Endothelial cell of umbilical vein (primary cell): ENCODE results near the gene CECR2. TPM values are rescaled to one million over a fixed set of nuclear protein-coding genes. Genes with fewer than 3 reads are reported as not detected.

Experiments used
- BruUV-seq: library from RNA; stranded (reverse); fragments of 400-500 nt; replicated peaks from 2 replicates; lab custom pipeline; 2021; lab: Mats Ljungman, UMichigan
- CTCF ChIA-PET: fragments of 300-600, 350-600 bp; sonication (Branson Sonifier 250); formaldehyde crosslinking; loops from one replicate; lab custom pipeline; 2021; ENCODE audit warnings: antibody characterized with exemption, inconsistent platforms; lab: Charles Lee
- POLR2A ChIA-PET: fragments of 300-600, 350-600 bp; sonication (Branson Sonifier 250); formaldehyde crosslinking; loops from one replicate; lab custom pipeline; 2021; ENCODE audit warnings: antibody characterized with exemption, inconsistent platforms; lab: Charles Lee
- DNase-seq: peaks from one replicate; pipeline ENCODE4 v3.0.0-alpha.2; 2011; ENCODE audit warnings: low read depth, low spot score
- FAIRE-seq: peaks from 2 replicates; lab custom pipeline; 2011; peaks lifted over from hg19 to GRCh38; lab: Jason Lieb, UNC
- H2AFZ ChIP-seq: 2 replicates; pipeline ENCODE4 v1.6.0; 2012; ENCODE audit warnings: low read depth, low read length, control low read depth, inconsistent platforms
- H3K27ac ChIP-seq: 2 replicates; pipeline ENCODE4 v1.5.1; 2011; ENCODE audit warnings: low read depth, mild to moderate bottlenecking, control low read depth, low read length, moderate library complexity; ENCODE audit not compliant: insufficient read depth
- H3K27me3 ChIP-seq, 2 experiments: 2 replicates each; pipeline versions ENCODE4 v1.6.0 to v1.6.1; 2011; ENCODE audit warnings: low read length in 2 of 2, mixed read lengths in 1 of 2; ENCODE audit not compliant: control insufficient read depth in 2 of 2, insufficient read depth in 2 of 2
- H3K36me3 ChIP-seq, 2 experiments: 2 replicates in 1 of 2; 3 replicates in 1 of 2; pipeline ENCODE4 v1.5.1; 2011; ENCODE audit warnings: low read length in 2 of 2, mild to moderate bottlenecking in 1 of 2, moderate library complexity in 1 of 2; ENCODE audit not compliant: control insufficient read depth in 2 of 2, insufficient read depth in 2 of 2; ENCODE audit errors: extremely low read depth in 1 of 2
- H3K4me1 ChIP-seq: 3 replicates; pipeline ENCODE4 v1.5.1; 2011; ENCODE audit warnings: mild to moderate bottlenecking, low read length; ENCODE audit not compliant: control insufficient read depth, insufficient read depth; ENCODE audit errors: extremely low read depth
- H3K4me2 ChIP-seq: 2 replicates; pipeline ENCODE4 v1.6.1; 2011; ENCODE audit warnings: low read length, control low read depth, mixed read lengths; ENCODE audit not compliant: insufficient read depth
- H3K4me3 ChIP-seq, 3 experiments: fragments of 200-600 bp in 1 of 3; sonication (generic), shearing (Covaris generic) in 1 of 3; replicated peaks in 1 of 3; 2 replicates each; pipeline ENCODE4 v1.5.1; 2011 to 2016; ENCODE audit warnings: control low read depth in 3 of 3, low read length in 3 of 3, mild to moderate bottlenecking in 2 of 3, inconsistent platforms in 1 of 3, low read depth in 1 of 3, moderate library complexity in 1 of 3; ENCODE audit not compliant: insufficient read depth in 1 of 3
- H3K79me2 ChIP-seq: 2 replicates; pipeline ENCODE4 v1.6.0; 2012; ENCODE audit warnings: low read length, inconsistent platforms; ENCODE audit not compliant: control insufficient read depth, insufficient read depth
- H3K9ac ChIP-seq: replicated peaks from 2 replicates; pipeline ENCODE3; 2011; ENCODE audit warnings: low read length, control low read depth; ENCODE audit not compliant: insufficient read depth; ENCODE audit errors: extremely low read depth
- H3K9me1 ChIP-seq: replicated peaks from 3 replicates; pipeline ENCODE4 v1.6.0; 2011; ENCODE audit warnings: mild to moderate bottlenecking, low read length; ENCODE audit not compliant: control insufficient read depth, insufficient read depth; ENCODE audit errors: extremely low read depth
- H3K9me3 ChIP-seq: replicated peaks from 2 replicates; pipeline ENCODE4 v1.5.1; 2012; ENCODE audit warnings: low read length, inconsistent platforms; ENCODE audit not compliant: control insufficient read depth, insufficient read depth
- H4K20me1 ChIP-seq: replicated peaks from 2 replicates; pipeline ENCODE3; 2011; ENCODE audit warnings: mild to moderate bottlenecking, low read length; ENCODE audit not compliant: control insufficient read depth, insufficient read depth; ENCODE audit errors: extremely low read depth
- CTCF ChIP-seq, 2 donors: IDR thresholded peaks; 1 replicate in 1 of 2; 2 replicates in 1 of 2; pipeline ENCODE4 v1.5.1; 2011; ENCODE audit warnings: low read length in 2 of 2, mild to moderate bottlenecking in 2 of 2, moderate library complexity in 2 of 2, control low read depth in 1 of 2, inconsistent platforms in 1 of 2, low read depth in 1 of 2; ENCODE audit not compliant: insufficient read depth in 1 of 2; ENCODE audit errors: extremely low read depth in 1 of 2
- EZH2 ChIP-seq: IDR thresholded peaks from 2 replicates; pipeline ENCODE4 v1.6.1; 2012; ENCODE audit warnings: borderline replicate concordance, low read depth, mild to moderate bottlenecking, moderate library complexity, low read length, inconsistent platforms; ENCODE audit not compliant: severe bottlenecking
- FOS ChIP-seq: IDR thresholded peaks from 2 replicates; pipeline ENCODE4 v1.6.1; 2011; ENCODE audit warnings: mild to moderate bottlenecking, low read length, moderate library complexity, borderline replicate concordance; ENCODE audit not compliant: insufficient read depth
- GATA2 ChIP-seq: IDR thresholded peaks from 2 replicates; pipeline ENCODE4 v1.7.0; 2011; ENCODE audit warnings: low read depth, mild to moderate bottlenecking, moderate library complexity, mixed read lengths, low read length; ENCODE audit not compliant: insufficient read length, insufficient read depth
- JUN ChIP-seq: IDR thresholded peaks from 2 replicates; pipeline ENCODE4 v1.6.1; 2011; ENCODE audit warnings: borderline replicate concordance, low read depth; ENCODE audit not compliant: insufficient read length, insufficient read depth
- MAX ChIP-seq: IDR thresholded peaks from 2 replicates; pipeline ENCODE4 v1.6.1; 2011; ENCODE audit not compliant: insufficient read depth, insufficient read length
- MYC ChIP-seq: IDR thresholded peaks from one replicate; pipeline ENCODE4 v1.6.1; 2011; ENCODE audit warnings: mild to moderate bottlenecking, low read depth, low read length
- POLR2A ChIP-seq: IDR thresholded peaks from 2 replicates; pipeline ENCODE4 v1.6.1; 2012; ENCODE audit warnings: low read depth, mild to moderate bottlenecking, control low read depth, low read length
- POLR2AphosphoS5 ChIP-seq: IDR thresholded peaks from 2 replicates; pipeline ENCODE4 v1.6.1; 2012; ENCODE audit warnings: low read depth, mild to moderate bottlenecking, control low read depth, low read length, moderate library complexity; ENCODE audit not compliant: insufficient read depth
- dilution Hi-C: fragments of 300-500 bp; cut with MboI; formaldehyde crosslinking; loops from one replicate; pipeline ENCODE4 v1.15.0; 2019; ENCODE audit warnings: low sequenced_read_pairs; ENCODE audit not compliant: extremely low pct_ligation_motif_present
- intact Hi-C: fragments of 100-400 bp; cut with micrococcal nuclease; formaldehyde crosslinking; loops from one replicate; pipeline ENCODE4 v1.10.0; 2022
- polyA plus RNA-seq, 4 experiments: library from polyadenylated mRNA; depleted of rRNA in 3 of 4; stranded (reverse) in 3 of 4; unstranded in 1 of 4; fragments of >200 nt; gene quantifications; 2 replicates each; pipeline versions ENCODE4 v1.2.1 to v1.2.3, GENCODE V29; 2011 to 2012; ENCODE audit warnings: missing spikeins in 1 of 4
- total RNA-seq: library from RNA; stranded (reverse); gene quantifications from 2 replicates; pipeline ENCODE4 v1.2.3, GENCODE V29; 2021

The CECR2 gene
- total and polyA plus RNA-seq, 2 donors (not counting 3 experiments of a cell fraction or from before 2014, with no cell fraction given), result 0.01 TPM; not detected in 1

DNA sequence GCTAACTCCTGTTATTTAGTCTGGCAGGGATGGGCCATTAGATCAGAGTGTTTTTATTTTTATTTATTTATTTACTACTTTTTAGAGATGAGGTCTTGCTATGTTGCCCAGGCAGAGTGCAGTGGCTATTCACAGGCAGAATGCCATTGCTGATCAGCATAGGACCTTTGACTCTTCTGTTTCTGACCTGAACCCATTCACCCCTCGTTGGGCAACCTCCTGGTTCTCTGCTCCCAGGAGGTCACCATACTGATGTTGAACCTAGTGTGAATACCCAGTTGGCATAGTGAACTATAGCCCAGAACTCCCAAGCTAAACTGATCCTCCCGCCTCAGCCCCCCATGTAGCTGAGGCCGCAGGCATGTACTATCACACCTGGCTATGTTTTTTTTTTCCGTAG, 16.5 kb upstream of the CECR2 start:
- dilution Hi-C loops, result no loop called here
- BruUV-seq, result no TSS peak
- Histone ChIP-seq H3K36me3 (no peaks in the 10 kb centered on the region), H4K20me1 (no peaks in the 10 kb centered on the region), H3K4me1 (no peaks in the 10 kb centered on the region), H3K9ac (no peak overlapping the region), H3K4me3 (no peak overlapping the region), H3K9me3 (no peaks in the 10 kb centered on the region), H3K27me3 (peaks cover 0 to 4% of the 10 kb centered on the region in 2 experiments), H3K27ac (no peak overlapping the region), H3K79me2 (no peaks in the 10 kb centered on the region), H2AFZ (no peak overlapping the region), H3K9me1 (no peaks in the 10 kb centered on the region), H3K4me2 (no peak overlapping the region)
- no peak for FAIRE-seq
- ChIA-PET POLR2A (interaction anchor here (0.8 kb wide), 1 partner anchor 271 kb away, joined by 4 read pairs; no protein-coding TSS in a partner anchor), CTCF (no interaction called here)
- TF ChIP-seq MAX (no peak), FOS (no peak), JUN (no peak), POLR2A (no peak), POLR2AphosphoS5 (no peak), GATA2 (no peak), CTCF (IDR thresholded peaks at IDR 0.05; ENCODE audit: extremely low read depth in 1 of 2, insufficient read depth in 1 of 2, low read depth in 1 of 2, low read length in 2 of 2) (no peak), MYC (no peak), EZH2 (no peak)
- intact Hi-C loops, result no loop called here
- DNase-seq, result no peak
